GM19397 (cell line): ENCODE results near the gene ATP2A3.
"Not testable (repeated sequence)": the region's sequence is repeated elsewhere in the genome, so short reads cannot be mapped to it uniquely, and the experiment has no call there.

Experiments used
- ATAC-seq: cut with Tn5 transposase; IDR thresholded peaks from one replicate; pipeline ENCODE4 v1.9.1; 2021; ENCODE audit warnings: mild to moderate bottlenecking, moderate library complexity; ENCODE audit not compliant: unreplicated experiment

The ATP2A3 gene

DNA sequence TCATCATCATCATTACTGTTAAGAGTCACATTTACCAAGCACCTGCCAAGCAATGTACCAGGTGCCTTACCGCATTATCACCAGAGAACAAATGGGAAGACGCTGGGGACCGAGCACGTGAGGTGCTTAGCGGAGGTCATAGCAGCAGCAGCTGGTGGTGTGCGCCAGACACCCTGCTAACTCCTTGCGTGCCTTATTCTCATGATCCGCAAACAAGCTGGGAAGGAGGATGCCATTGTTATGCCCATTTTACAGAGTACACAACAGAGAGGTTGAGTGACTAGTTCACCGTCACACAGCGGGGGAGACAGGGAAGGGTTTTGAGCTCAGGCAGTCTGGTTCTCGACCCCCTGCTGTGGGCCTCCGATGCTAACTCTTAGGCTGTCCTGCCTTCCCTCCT lies 7.3 kb downstream of the ATP2A3 start:
- no peak for ATAC-seq

DNA sequence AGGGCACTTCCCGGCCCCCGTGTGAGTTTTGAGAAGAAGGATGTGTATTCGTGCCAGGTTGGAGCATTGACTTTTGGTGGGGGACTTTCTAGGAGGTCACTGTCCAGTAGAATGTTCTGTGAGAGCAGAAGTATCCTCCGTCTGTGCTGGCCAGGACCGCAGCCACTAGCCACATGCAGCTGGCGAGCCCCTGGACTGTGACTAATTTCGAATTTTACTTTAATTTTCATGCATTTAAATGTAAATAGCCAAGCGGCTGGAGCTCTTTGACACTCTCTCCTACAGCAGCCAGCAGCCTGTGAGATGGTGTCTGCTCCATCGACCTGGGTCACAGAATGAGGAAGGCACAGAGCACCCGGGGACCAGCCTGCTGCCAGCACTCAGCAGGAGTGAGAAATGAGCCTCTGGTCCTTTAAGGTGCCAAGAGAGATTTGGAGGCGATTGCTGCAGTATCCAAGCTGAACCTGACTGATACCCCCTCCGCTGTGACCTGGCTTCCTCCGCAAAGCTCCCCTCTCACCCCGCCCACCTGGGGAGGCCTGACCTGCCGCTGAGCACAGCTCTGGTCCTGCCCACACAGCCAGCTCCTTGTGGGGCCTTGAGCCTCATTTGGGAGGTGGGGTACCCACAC lies 7.8 kb downstream of the ATP2A3 start:
- no peak for ATAC-seq

DNA sequence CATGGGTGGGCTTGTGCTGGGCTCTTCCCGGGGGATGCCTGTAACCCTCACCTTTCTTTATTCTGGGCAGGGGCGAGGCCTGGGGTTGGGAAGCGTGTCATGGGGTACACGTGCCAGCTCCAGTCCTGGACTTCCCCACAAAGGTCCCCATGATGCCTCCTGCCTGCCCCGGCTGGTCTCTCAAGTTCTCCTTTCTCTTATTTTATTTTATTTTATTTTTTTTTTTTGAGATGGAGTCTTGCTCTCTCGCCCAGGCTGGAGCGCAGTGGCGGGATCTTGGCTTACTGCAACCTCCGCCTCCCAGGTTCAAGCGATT lies 8.6 kb downstream of the ATP2A3 start:
- no peak for ATAC-seq

DNA sequence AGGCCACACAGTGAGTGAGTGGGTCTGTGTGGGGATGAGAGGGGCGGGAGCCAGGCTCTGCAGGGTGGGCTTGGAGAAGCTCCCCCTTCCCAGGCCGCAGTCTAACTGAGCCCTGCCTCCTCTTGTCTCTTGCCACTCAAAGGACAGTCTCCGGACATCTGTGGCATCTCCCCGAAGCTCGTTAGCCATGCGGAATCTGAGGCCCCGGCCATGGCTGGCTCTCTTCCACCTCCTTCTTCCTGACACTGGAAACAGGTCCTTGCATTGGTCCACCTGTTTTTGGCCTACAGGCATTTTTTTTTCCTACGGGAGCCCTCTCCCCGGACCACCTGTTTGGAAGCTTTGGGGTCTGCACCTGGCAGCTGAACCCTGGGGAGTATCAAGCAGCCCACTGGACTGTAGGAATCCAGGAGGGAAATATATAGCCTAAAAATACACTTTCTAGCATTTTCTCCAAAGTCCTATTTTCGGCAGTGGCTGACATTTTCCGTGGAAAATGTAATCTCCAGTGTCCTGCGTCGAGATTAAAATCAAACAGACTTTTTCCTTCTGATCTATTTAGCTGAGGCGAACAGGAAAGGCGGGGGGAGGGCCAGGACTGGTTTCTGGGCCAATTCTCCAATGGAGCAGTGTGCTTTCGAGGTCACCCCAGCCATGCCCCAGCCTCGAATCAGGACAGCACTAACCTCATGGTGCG lies 9.1 kb downstream of the ATP2A3 start:
- ATAC-seq: no peak

DNA sequence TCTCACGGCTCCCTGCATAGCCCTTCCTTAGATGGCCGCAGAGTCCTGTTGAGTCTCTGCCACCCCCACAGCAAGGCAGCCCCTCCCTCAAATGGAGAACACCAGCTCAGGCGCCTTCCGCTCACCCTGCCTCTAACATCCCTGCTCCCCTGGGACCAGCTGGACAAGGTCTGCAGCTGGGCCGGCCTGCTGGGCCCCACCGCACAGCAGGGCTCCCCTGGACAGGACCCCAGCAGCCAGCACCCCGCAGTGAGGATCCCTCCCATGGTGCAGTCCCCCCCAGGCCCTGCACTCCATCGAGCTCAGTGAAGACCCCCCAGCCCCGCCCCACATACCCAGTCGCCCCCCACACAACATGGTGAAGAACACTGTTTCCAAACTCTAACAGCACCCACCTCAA lies 10.2 kb downstream of the ATP2A3 start:
- no peak for ATAC-seq

DNA sequence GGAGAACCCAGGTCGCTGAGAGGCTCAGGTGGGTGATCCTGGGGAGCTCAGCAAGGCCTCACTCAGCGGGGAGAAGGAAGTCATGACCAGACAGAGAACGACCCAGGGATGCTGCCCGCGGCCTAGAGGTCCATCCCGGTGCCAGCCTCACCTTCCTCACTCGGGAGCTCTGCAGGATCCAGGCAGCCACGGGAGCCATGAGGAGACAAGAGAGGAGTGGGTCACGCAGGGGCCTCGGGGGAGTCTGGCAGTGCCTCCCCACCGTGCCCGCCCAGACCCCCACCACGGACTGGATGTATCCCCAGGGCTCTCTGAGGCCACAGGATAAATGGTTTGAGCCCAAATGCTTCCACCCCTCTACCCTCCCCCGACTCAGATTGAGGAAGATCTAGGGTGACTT lies 10.7 kb downstream of the ATP2A3 start:
- no peak for ATAC-seq

DNA sequence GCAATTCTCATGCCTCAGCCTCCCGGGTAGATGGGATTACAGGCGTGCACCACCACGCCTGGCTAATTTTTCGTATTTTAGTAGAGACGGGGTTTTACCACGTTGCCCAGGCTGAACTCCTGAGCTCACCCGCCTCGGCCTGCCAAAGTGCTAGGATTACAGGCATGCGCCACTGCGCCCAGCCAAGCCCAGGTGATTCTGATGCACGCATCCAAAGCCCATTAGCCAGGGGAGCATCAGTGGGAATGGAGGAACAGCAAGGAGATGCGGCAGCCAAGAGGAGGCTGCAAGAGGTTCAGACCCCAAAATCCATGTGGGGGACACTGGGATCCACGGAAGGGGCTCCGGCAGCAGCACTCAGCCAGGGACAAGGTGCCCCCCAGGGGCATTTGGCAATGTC lies 12.1 kb downstream of the ATP2A3 start:
- no peak for ATAC-seq

DNA sequence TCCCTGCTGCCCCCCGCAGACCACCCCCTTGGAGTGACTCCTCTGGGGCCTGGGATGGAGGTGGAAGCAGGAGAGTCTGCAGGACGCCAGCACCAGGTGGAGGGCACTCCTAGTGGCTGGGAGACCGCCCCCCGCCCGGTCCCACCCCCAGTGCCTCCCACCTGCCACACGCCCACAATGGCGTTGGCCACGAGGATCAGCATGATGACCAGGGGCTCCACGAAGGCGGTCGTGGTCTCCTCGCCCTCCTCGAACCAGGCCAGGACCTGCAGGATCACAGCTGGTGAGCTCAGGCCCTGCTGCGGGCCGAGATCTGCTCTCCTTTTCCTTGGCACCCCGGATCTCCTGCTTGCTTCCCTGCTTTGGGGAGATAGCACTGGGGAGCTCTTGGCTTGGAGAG lies 12.8 kb downstream of the ATP2A3 start:
- no peak for ATAC-seq

DNA sequence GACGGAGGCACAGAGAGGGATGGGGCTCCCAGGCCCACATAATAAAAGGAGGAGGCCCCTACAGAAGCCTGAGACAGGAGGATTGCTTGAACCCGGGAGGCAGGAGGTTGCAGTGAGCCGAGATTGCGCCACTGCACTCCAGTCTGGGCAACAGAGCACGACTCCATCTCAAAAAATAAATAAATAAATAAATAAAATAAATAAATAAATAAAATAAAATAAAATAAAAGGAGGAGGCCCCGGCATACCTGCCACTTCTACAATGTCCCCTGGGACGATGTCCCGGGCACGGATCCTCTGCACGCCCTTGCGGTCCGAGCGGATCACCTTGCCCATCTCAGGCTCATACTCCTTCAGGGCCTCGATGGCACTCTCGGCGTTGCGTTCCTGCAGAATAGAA lies 13.2 kb downstream of the ATP2A3 start:
- ATAC-seq: no peak

DNA sequence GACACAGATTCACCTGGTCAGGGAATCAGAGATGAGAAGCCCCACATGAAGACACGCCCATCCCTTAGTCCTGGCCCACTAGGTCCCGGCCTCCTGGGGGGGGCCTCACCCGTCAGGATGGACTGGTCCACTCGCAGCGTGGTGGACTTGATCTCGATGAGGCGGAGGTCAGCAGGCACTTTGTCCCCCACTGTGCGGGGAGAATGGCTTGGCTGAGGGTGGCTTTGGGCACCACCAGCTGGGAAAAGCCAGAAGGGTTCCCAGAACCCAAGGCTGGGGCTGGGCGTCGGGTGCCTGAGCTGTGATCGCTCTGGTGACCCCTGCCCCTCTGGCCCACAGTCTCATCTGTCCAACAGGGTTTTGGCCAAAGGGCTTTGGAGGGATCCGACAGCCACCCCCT lies 13.7 kb downstream of the ATP2A3 start:
- no peak for ATAC-seq

DNA sequence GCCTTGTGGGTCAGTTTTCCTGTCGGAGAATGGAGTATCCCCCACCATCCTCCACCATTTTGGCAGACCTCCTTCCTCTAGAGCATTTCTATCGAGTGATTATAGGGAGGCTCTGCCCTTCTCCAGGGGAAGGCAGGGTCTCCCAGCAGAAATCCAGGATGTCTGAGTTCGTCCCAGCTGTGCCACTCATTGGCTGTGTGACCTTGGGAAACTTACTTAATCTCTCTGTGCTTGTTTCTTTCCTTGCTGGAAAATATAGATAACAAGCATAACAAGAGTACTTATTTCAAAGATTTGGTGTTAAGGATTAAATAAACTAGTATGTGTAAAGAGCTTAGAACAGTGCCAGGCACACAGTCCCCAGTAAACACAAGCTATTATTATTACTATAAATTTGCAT lies 14.8 kb downstream of the ATP2A3 start:
- ATAC-seq: no peak

DNA sequence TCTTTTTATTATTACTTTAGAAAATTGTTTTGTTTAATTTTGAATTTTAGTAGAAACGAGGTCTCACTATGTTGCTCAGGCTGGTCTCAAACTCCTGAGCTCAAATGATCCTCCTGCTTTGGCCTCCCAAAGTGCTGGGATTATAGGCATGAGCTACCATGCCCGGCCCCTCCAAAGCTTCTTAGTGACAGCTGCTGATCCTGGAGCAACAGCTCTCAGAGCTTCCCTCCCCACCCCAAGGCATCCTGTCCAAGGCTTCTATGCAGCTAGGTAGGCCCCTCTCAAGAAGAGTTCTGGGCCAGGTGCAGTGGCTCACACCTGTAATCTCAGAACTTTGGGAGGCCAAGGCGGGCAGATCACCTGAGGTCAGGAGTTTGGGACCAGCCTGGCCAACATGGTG lies 15.7 kb downstream of the ATP2A3 start:
- not testable (repeated sequence) for ATAC-seq

DNA sequence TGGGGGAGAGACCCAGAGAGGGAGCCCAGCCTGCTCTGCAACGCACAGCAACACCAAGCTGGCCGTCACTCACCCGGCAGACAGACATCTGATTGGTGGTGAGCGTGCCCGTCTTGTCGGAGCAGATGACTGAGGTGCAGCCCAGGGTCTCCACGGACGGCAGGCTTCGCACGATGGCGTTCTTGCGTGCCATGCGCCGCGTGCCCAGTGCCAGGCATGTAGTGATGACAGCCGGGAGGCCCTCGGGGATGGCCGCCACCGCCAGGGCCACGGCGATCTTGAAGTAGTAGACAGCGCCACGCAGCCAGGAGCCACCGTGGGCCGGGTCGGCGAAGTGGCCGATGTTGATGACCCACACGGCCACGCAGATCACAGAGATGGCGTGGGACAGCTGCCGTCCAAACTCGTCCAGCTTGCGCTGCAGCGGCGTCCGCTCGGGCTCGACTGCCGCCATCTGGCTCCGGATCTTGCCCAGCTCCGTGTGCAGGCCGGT lies 16.9 kb downstream of the ATP2A3 start:
- ATAC-seq: no peak

DNA sequence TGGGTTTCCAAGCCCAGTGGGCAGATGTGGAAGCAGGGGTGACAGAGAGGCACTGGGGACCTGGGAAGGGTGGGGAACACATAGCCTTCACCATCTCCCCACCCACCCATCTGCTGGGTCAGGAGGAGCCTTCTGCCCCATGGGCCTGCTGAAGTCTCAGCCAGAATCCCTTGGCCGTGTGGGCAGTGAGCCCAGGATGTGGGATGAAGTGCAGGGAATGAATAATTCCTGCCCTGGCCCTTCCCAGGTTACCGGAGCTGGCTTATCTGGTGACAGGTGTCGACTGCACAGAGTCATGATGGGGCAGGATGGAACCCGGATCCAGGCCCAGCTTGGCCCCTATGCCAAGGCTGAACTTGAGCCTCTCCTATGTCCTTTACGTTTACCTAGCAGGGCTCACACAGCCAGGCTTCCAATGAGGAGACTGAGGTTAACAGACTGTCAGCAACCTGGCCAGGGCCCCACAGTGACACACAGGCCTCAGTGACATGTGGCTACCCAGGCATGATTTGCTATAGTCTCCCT lies 17.5 kb downstream of the ATP2A3 start:
- no peak for ATAC-seq

DNA sequence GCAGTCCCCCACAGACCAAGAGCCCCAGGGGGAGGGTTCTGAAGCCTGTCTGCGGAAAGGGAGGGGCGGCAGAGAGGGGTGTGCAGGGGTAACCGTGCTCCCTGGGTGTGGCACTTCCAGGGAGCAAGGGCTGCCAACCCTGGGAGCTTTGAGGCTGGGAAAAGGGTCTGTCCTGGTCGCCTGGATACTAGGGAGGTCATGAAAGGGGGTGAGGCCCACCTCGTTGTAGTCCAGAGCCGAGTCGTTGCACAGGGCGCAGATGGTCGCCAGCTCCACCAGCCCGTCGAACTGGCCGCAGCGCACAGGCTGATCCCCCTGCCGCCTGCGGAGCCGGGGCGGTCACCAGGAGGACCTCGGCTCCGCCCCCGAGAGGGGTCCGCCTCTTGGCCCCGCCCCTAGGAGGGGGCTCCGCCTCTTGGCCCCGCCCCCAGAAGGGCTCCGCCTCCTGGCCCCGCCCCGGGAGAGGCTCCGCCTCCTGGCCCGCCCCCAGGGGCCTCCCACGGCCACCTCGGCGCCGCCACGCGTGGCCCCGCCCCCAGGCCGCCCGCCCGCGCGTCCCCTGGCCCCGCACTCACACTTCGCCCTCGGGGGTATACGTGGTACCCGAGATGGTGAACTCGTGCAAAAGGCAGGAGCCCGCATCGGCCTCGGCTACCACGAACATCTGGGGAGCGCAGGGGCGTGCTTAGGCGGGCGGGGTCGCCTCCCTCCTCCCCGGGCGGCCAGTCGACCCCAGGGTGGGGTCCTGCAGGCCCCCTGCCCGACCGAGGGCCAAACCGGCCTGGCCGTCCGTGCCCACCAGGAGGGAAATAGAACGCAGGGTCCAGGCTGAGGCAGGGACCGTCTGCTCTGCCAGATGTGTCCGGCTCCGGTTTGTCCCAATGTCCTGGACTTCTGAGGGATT lies 19.5 kb downstream of the ATP2A3 start:
- no peak for ATAC-seq

DNA sequence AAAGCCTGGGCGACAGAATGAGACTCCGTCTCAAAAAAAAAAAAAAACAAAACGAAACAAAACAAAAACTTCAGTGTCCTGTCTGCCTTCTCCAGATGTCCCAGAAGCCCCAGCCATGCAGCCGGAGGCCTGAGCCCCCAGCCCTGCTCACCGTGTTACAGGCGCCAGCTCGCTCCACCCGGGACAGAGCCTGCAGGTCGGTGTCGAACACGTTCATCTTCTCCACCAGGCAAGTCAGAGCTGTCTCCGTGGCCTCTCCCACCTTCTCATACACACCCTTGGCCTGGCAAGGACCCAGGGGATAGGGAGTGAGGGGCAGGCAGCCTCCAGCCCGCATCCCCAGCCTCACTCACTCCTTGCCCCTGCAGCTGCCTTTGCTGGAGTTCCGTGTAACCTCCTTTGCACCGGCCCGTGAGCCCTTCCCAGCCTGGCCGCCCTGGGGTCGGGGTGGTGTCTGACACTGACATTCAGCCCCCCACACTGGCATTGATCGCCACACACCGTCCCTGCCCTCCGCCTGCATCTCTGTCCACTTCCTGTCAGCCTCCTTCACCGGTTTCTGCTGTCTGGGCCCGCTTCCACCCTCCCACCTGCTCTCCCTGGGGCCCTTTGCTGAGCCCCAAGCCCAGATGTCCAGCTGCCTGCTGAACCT lies 20.9 kb downstream of the ATP2A3 start:
- no peak for ATAC-seq

DNA sequence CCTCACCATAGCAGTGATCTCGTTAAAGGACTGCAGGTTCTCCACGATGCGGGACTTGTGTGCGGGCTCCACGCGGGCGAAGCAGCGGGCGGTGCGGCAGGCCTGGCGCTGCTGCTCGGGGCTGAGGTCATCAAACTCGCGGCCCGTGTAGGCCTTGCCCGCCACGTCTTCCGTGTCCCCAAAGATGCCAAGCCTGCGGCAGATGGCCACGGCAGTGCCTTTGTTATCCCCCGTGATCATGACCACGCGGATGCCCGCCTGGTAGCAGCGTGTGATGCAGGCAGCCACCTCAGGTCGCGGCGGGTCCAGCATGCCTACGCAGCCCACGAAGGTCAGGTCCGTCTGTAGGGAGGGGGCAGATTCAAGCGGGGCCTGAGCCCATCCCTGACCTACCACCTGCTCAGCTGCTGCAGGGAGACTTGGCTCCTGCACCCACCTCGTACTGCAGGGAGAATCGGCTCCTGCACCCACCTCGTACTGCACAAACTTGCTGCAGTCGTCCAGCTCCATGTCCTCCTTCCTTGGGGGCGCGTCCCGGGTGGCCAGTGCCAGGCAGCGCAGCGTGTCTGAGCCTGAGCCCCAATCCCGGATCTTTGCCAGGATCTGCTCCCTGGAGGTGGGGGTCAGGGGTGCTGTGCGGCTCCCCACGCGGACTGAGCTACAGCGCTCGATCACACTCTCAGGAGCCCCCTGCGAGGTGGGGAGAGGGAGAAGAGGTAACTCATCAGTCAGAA lies 23.1 kb downstream of the ATP2A3 start:
- no peak for ATAC-seq

DNA sequence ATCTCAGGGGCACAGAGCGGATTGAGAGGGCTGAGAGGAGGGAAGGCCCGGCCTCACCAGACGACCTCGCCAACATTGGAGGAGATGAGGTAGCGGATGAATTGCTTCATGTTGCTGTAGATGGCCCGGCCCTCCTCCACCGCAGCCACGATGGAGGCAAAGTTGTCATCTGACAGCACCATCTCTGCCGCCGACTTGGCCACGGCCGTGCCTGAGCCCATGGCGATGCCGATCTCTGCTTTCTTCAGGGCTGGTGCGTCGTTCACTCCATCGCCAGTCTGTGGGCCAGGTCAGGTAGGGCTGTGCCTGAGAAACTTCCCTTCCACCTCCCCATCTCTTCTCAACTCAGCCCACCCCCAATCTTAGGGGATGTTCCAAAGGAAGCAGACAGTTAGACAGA lies 26.9 kb downstream of the ATP2A3 start:
- ATAC-seq: no peak

DNA sequence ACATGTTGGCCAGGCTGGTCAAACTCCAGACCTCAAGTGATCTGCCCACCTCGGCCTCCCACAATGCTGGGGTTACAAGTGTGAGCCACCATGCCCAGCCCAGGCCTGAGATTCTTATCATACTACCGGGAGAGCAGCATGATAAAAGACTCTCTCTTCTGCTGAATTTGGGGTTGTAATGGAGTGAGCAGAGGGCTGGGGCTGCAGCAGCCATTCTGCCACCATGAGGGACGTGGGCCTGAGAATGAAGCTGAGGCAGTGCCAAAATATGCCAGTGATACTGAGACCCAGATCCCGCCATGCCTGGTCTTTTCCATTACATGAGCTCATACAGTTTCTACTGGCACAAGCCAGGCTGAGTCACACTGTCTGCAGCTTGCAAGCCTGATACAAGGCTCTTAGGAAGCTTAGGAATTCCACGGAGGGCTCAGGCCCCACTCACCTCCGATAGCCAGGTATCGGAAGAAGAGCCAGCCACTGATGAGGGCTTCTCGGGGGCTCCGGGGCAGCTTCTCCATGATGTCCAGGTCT lies 28.3 kb downstream of the ATP2A3 start:
- no peak for ATAC-seq

DNA sequence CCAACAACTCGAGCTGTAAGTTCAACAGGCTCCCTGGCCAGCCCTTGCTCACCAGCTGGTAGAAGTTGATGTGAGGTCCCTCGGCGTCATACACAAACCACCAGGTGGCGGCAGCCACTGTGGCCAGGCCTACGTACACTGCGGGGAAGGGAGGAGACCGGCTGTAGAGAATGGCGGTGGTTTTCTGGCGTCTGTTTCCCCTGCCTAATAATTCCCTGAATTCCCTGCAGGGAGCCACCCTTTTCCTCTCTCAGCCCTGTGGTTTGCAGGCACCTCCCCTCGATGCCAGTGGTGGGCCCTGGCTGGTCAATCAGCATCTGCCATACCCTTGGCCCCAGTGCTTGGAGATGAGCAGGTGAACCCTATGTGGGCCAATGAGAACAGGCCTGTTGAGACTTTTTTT lies 29.1 kb downstream of the ATP2A3 start:
- ATAC-seq: no peak
